Naive B cell (primary cell): Measurements from ENCODE around the gene SNX9. TPM values are rescaled to one million over a fixed set of nuclear protein-coding genes. Genes with fewer than 3 reads are reported as not detected.
A peak's percentile ranks its signal among the peaks of the same experiment; 100 is the strongest.

Experiments
- ATAC-seq, 2 donors: fragments of 150-1000 bp; cut with Tn5 transposase; 2 replicates each; pipeline ENCODE4 v1.10.0; 2021; ENCODE audit warnings: low read depth in 2 of 2, mild to moderate bottlenecking in 2 of 2, moderate library complexity in 2 of 2
- DNase-seq: peaks from one replicate; pipeline ENCODE4 v3.0.0; 2022
- H3K27ac Mint-ChIP-seq, 6 donors: one replicate each; pipeline ENCODE4 v1.8.0; 2020 to 2022; ENCODE audit warnings: mild to moderate bottlenecking in 6 of 6, mixed read lengths in 6 of 6, moderate library complexity in 5 of 6, inconsistent platforms in 2 of 6
- H3K27me3 Mint-ChIP-seq, 3 donors: one replicate each; pipeline ENCODE4 v1.8.0; 2021 to 2022; ENCODE audit warnings: mixed read lengths in 3 of 3, mild to moderate bottlenecking in 1 of 3
- H3K36me3 Mint-ChIP-seq, 2 donors: one replicate each; pipeline ENCODE4 v1.8.0; 2020 to 2022; ENCODE audit warnings: mixed read lengths in 2 of 2, inconsistent platforms in 1 of 2, mild to moderate bottlenecking in 1 of 2
- H3K4me1 Mint-ChIP-seq, 3 donors: one replicate each; pipeline ENCODE4 v1.8.0; 2020 to 2022; ENCODE audit warnings: mixed read lengths in 3 of 3, inconsistent platforms in 1 of 3, mild to moderate bottlenecking in 1 of 3, moderate library complexity in 1 of 3
- H3K4me3 Mint-ChIP-seq, 8 donors: one replicate each; pipeline ENCODE4 v1.8.0; 2020 to 2022; ENCODE audit warnings: mild to moderate bottlenecking in 8 of 8, mixed read lengths in 8 of 8, moderate library complexity in 8 of 8, inconsistent platforms in 2 of 8
- H3K9me3 Mint-ChIP-seq, 7 donors: one replicate each; pipeline ENCODE4 v1.8.0; 2020 to 2022; ENCODE audit warnings: mixed read lengths in 7 of 7, mild to moderate bottlenecking in 5 of 7, inconsistent platforms in 2 of 7, moderate library complexity in 1 of 7
- polyA plus RNA-seq, 6 donors: library from polyadenylated mRNA; unstranded; fragments of 300-500 nt; fragmentation: Illumina TruSeq; gene quantifications; one replicate each; pipeline ENCODE4 v1.2.3, GENCODE V29; 2021; ENCODE audit warnings: low read depth in 6 of 6

The SNX9 gene
- polyA plus RNA-seq, 6 donors from 2014 or later, result 19.7 to 28.3 (median 25.7) TPM

- Mint-ChIP-seq H3K4me1 (peaks cover 7 to 10% (median 7%) of the 10 kb centered on the region in 3 donors), H3K9me3 (peaks cover 4 to 26% (median 10%) of the 10 kb centered on the region in 7 donors), H3K36me3 (peaks cover 0 to 7% of the 10 kb centered on the region in 2 donors), H3K27me3 (no peaks in the 10 kb centered on the region), H3K4me3 (no peak overlapping the region), H3K27ac (no peak overlapping the region)
- DNase-seq (no peak), ATAC-seq (no peak)
These were observed 14.6 kb upstream of the SNX9 start for GRCh38 chr6:157808405-157808950.

- H3K4me1 Mint-ChIP-seq, result peaks cover 10 to 19% (median 15%) of the 10 kb centered on the region in 3 donors
- DNase-seq (no peak), ATAC-seq (no peak)
- peaks cover 0 to 7% of the 10 kb centered on the region in 2 donors for H3K36me3 Mint-ChIP-seq
- H3K4me3 Mint-ChIP-seq, result no peak overlapping the region
- H3K27ac Mint-ChIP-seq, result no peak overlapping the region
- H3K27me3 Mint-ChIP-seq, result no peaks in the 10 kb centered on the region
- peaks cover 4 to 26% (median 10%) of the 10 kb centered on the region in 7 donors for H3K9me3 Mint-ChIP-seq
These were observed 13.4 kb upstream of the SNX9 start for GRCh38 chr6:157809613-157810012.

- Mint-ChIP-seq H3K4me3 (no peak overlapping the region), H3K9me3 (peaks cover 4 to 26% (median 10%) of the 10 kb centered on the region in 7 donors), H3K4me1 (peaks cover 21 to 34% (median 30%) of the 10 kb centered on the region in 3 donors), H3K36me3 (peaks cover 0 to 7% of the 10 kb centered on the region in 2 donors), H3K27ac (no peak overlapping the region), H3K27me3 (no peaks in the 10 kb centered on the region)
- DNase-seq (no peak), ATAC-seq (no peak)
These were observed 11.9 kb upstream of the SNX9 start for GRCh38 chr6:157811137-157811475.

GRCh38 chr6:157811476-157812173 is 11.4 kb upstream of the SNX9 start:
- peaks cover 0 to 7% of the 10 kb centered on the region in 2 donors for H3K36me3 Mint-ChIP-seq
- no peak for ATAC-seq

GRCh38 chr6:157812425-157813171 is 10.4 kb upstream of the SNX9 start:
- no peaks in the 10 kb centered on the region for H3K27me3 Mint-ChIP-seq
- peaks cover 4 to 22% (median 10%) of the 10 kb centered on the region in 7 donors for H3K9me3 Mint-ChIP-seq
- H3K4me3 Mint-ChIP-seq, result peak overlapping the region in 2 of 8 donors; percentile 16 to 71
- peaks cover 33 to 46% (median 41%) of the 10 kb centered on the region in 3 donors for H3K4me1 Mint-ChIP-seq
- ATAC-seq (no peak), DNase-seq (no peak)
- H3K36me3 Mint-ChIP-seq, result peaks cover 0 to 7% of the 10 kb centered on the region in 2 donors
- H3K27ac Mint-ChIP-seq, result peak overlapping the region in 5 of 6 donors; percentile 2 to 85 (median 18)

More at GRCh38 chr6:157811476-157812173, 11.4 kb upstream of the SNX9 start:
- peak overlapping the region in 1 of 6 donors; percentile 85 for H3K27ac Mint-ChIP-seq
- DNase-seq, result no peak
- no peak overlapping the region for H3K4me3 Mint-ChIP-seq
- H3K9me3 Mint-ChIP-seq, result peaks cover 4 to 26% (median 10%) of the 10 kb centered on the region in 7 donors
- H3K4me1 Mint-ChIP-seq, result peaks cover 26 to 39% (median 35%) of the 10 kb centered on the region in 3 donors
- H3K27me3 Mint-ChIP-seq, result no peaks in the 10 kb centered on the region

- no peaks in the 10 kb centered on the region for H3K27me3 Mint-ChIP-seq
- peak overlapping the region in 1 of 8 donors; percentile 16 for H3K4me3 Mint-ChIP-seq
- DNase-seq, result no peak
- H3K4me1 Mint-ChIP-seq, result peaks cover 33 to 46% (median 41%) of the 10 kb centered on the region in 3 donors
- H3K27ac Mint-ChIP-seq, result peak overlapping the region; percentile 2 to 92 (median 48)
- H3K36me3 Mint-ChIP-seq, result peaks cover 0 to 7% of the 10 kb centered on the region in 2 donors
- no peak for ATAC-seq
- H3K9me3 Mint-ChIP-seq, result peaks cover 4 to 16% (median 10%) of the 10 kb centered on the region in 7 donors
These were observed 9.9 kb upstream of the SNX9 start for GRCh38 chr6:157813191-157813590.

GRCh38 chr6:157813750-157814455 is 9.1 kb upstream of the SNX9 start:
- Mint-ChIP-seq H3K36me3 (peaks cover 0 to under 1% of the 10 kb centered on the region in 2 donors), H3K9me3 (peaks cover 0 to 10% (median 4%) of the 10 kb centered on the region in 7 donors), H3K27me3 (no peaks in the 10 kb centered on the region), H3K4me3 (no peak overlapping the region), H3K4me1 (peaks cover 33 to 46% (median 41%) of the 10 kb centered on the region in 3 donors), H3K27ac (peak overlapping the region; percentile 9 to 91 (median 50))
- DNase-seq (no peak), ATAC-seq (no peak)

- ATAC-seq, result peak; percentile 88 to 90
- Mint-ChIP-seq H3K4me3 (peak overlapping the region in 7 of 8 donors; percentile 11 to 85 (median 45)), H3K36me3 (no peaks in the 10 kb centered on the region), H3K27me3 (no peaks in the 10 kb centered on the region), H3K4me1 (peaks cover 33 to 46% (median 44%) of the 10 kb centered on the region in 3 donors), H3K9me3 (peaks cover 0 to under 1% (median 0%) of the 10 kb centered on the region in 7 donors), H3K27ac (peak overlapping the region; percentile 39 to 91 (median 84))
- DNase-seq, result peak; percentile 67
These were observed 8.2 kb upstream of the SNX9 start for GRCh38 chr6:157814883-157815282.

- DNase-seq (no peak), ATAC-seq (no peak)
- peak overlapping the region in 5 of 6 donors; percentile 7 to 100 (median 90) for H3K27ac Mint-ChIP-seq
- no peaks in the 10 kb centered on the region for H3K9me3 Mint-ChIP-seq
- peak overlapping the region; percentile 4 to 96 (median 83) for H3K4me3 Mint-ChIP-seq
- H3K27me3 Mint-ChIP-seq, result no peaks in the 10 kb centered on the region
- peaks cover 30 to 45% (median 33%) of the 10 kb centered on the region in 3 donors for H3K4me1 Mint-ChIP-seq
- H3K36me3 Mint-ChIP-seq, result peaks cover 0 to 6% of the 10 kb centered on the region in 2 donors
These were observed 1.6 kb upstream of the SNX9 start for GRCh38 chr6:157821342-157822033.

GRCh38 chr6:157822245-157823000 is 623 bp upstream of the SNX9 start:
- peaks cover 21 to 38% (median 24%) of the 10 kb centered on the region in 3 donors for H3K4me1 Mint-ChIP-seq
- DNase-seq (peak; percentile 16), ATAC-seq (peak in 1 of 2 donors; percentile 17)
- peaks cover 0 to 6% of the 10 kb centered on the region in 2 donors for H3K36me3 Mint-ChIP-seq
- no peaks in the 10 kb centered on the region for H3K9me3 Mint-ChIP-seq
- no peaks in the 10 kb centered on the region for H3K27me3 Mint-ChIP-seq
- H3K27ac Mint-ChIP-seq, result peak overlapping the region; percentile 70 to 100 (median 90)
- H3K4me3 Mint-ChIP-seq, result peak overlapping the region; percentile 78 to 96 (median 86)

- H3K4me1 Mint-ChIP-seq, result peaks cover 24 to 43% (median 28%) of the 10 kb centered on the region in 3 donors
These were observed 703 bp downstream of the SNX9 start for GRCh38 chr6:157823528-157824370.

More at GRCh38 chr6:157823528-157824370, 703 bp downstream of the SNX9 start:
- Mint-ChIP-seq H3K4me3 (peak overlapping the region; percentile 92 to 97 (median 95)), H3K9me3 (no peaks in the 10 kb centered on the region), H3K27me3 (no peaks in the 10 kb centered on the region), H3K27ac (peak overlapping the region; percentile 99 to 100 (median 99)), H3K36me3 (peaks cover 0 to 6% of the 10 kb centered on the region in 2 donors)
- DNase-seq (peak; percentile 91), ATAC-seq (peak; percentile 68 to 71)
